OCI-LY3 (cell line): ENCODE results near the gene RBCK1.

Experiments
- H2AFZ ChIP-seq: fragments of 200-600, 300-600 bp; shearing (Covaris generic); 2 replicates; pipeline ENCODE4 v1.6.0; 2014; ENCODE audit warnings: antibody characterized with exemption, low read depth, low read length
- H3K27ac ChIP-seq: fragments of 200-600, 300-600 bp; sonication (generic); 2 replicates; pipeline ENCODE4 v1.5.1; 2014; ENCODE audit warnings: mild to moderate bottlenecking, low read length, moderate library complexity, mixed read lengths
- H3K27me3 ChIP-seq: fragments of 200-600, 300-600 bp; sonication (generic); 2 replicates; pipeline ENCODE4 v1.6.1; 2014; ENCODE audit warnings: low read depth, low read length, mixed read lengths
- H3K36me3 ChIP-seq: fragments of 200-600, 300-600 bp; sonication (generic); replicated peaks from 2 replicates; pipeline ENCODE3; 2014; ENCODE audit warnings: low read depth, low read length, mixed read lengths
- H3K4me1 ChIP-seq: fragments of 300-600, 200-600 bp; sonication (generic); 2 replicates; pipeline ENCODE4 v1.6.1; 2014; ENCODE audit warnings: low read length, mixed read lengths
- H3K4me2 ChIP-seq: fragments of 200-600, 300-600 bp; sonication (generic); 2 replicates; pipeline ENCODE4 v1.6.1; 2014; ENCODE audit warnings: low read length, mixed read lengths
- H3K4me3 ChIP-seq: fragments of 300-600, 200-600 bp; sonication (generic); 2 replicates; pipeline ENCODE4 v1.5.1; 2014; ENCODE audit warnings: antibody characterized with exemption, mild to moderate bottlenecking, low read length, moderate library complexity
- H3K79me2 ChIP-seq: fragments of 300-600, 200-600 bp; shearing (Covaris generic); 2 replicates; pipeline ENCODE4 v1.6.1; 2014; ENCODE audit warnings: mild to moderate bottlenecking, low read length, mixed read lengths
- H3K9ac ChIP-seq: fragments of 300-600, 200-600 bp; shearing (Covaris generic); 2 replicates; pipeline ENCODE4 v1.6.0; 2014; ENCODE audit warnings: mild to moderate bottlenecking, low read length, moderate library complexity
- H3K9me3 ChIP-seq: fragments of 200-600, 300-600 bp; shearing (Covaris generic); 2 replicates; pipeline ENCODE4 v1.6.1; 2014; ENCODE audit warnings: low read length, mixed read lengths; ENCODE audit not compliant: insufficient read depth
- H4K20me1 ChIP-seq: fragments of 200-600, 300-600 bp; sonication (generic); 2 replicates; pipeline ENCODE4 v1.6.1; 2016; ENCODE audit warnings: low read length, mixed read lengths; ENCODE audit not compliant: insufficient read depth
- EZH2phosphoT487 ChIP-seq: fragments of 200-600 bp; shearing (Covaris generic); IDR thresholded peaks from 2 replicates; pipeline ENCODE4 v1.6.1; 2018; ENCODE audit warnings: antibody characterized with exemption, mixed run types, low read depth
- TF ChIP-seq, protein P1 (sequence below): fragments of 200-600, 300-600 bp; sonication (generic); IDR thresholded peaks from 2 replicates; pipeline ENCODE4 v1.5.1; 2014; ENCODE audit warnings: antibody characterized with exemption, low read length, low read depth

The RBCK1 gene

DNA sequence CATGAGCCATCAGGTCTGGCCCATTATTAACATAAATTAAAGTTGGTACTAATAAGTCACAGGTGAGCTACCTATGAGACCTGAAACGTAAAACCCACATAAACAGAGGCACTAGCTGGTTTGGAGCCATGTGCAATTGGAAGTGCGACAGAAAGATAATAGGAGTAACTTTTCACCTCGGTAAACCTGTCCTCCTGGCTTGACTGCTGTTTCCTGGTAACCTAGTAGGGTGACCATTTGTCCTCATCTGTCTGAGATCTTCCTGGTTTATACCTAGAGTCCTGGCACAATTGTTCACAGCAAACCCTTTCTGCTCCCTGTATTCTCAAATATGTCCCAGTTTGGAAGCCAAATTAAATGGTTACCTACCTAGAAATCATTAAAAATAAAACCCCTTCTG is 46.9 kb downstream of the RBCK1 start:
- H3K4me2 ChIP-seq: no peak overlapping the region
- H3K4me3 ChIP-seq: no peak overlapping the region
- H3K4me1 ChIP-seq: no peaks in the 10 kb centered on the region
- no peak overlapping the region for H2AFZ ChIP-seq
- H3K9ac ChIP-seq: no peak overlapping the region
- TF ChIP-seq EZH2phosphoT487: no peak
- TF ChIP-seq, protein P1, sequence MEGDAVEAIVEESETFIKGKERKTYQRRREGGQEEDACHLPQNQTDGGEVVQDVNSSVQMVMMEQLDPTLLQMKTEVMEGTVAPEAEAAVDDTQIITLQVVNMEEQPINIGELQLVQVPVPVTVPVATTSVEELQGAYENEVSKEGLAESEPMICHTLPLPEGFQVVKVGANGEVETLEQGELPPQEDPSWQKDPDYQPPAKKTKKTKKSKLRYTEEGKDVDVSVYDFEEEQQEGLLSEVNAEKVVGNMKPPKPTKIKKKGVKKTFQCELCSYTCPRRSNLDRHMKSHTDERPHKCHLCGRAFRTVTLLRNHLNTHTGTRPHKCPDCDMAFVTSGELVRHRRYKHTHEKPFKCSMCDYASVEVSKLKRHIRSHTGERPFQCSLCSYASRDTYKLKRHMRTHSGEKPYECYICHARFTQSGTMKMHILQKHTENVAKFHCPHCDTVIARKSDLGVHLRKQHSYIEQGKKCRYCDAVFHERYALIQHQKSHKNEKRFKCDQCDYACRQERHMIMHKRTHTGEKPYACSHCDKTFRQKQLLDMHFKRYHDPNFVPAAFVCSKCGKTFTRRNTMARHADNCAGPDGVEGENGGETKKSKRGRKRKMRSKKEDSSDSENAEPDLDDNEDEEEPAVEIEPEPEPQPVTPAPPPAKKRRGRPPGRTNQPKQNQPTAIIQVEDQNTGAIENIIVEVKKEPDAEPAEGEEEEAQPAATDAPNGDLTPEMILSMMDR: no peak
- H4K20me1 ChIP-seq: peaks cover 45% of the 10 kb centered on the region
- H3K27ac ChIP-seq: no peak overlapping the region
- H3K79me2 ChIP-seq: peaks cover 84% of the 10 kb centered on the region
- no peaks in the 10 kb centered on the region for H3K27me3 ChIP-seq
- H3K9me3 ChIP-seq: no peaks in the 10 kb centered on the region
- no peaks in the 10 kb centered on the region for H3K36me3 ChIP-seq

DNA sequence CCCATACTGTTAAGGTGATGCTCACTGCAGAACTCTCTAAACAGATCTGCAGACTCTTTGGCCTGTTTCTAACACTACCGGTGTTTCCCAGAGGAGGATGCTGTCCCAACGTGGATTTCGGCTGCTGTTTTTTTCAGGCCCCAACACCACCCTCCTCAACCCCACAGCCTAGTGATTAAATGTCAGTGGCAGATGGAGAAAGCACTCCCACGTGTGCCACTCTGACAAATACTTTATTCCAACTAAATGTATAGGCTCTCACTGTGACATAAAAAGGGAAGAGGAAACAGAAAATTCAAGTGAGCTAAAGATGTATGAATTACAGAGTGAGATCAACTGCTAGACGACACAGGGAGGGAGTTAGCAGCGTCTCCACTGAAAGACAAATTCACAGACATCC is 50.7 kb downstream of the RBCK1 start:
- peaks cover 77% of the 10 kb centered on the region for H3K79me2 ChIP-seq
- H3K4me2 ChIP-seq: no peak overlapping the region
- TF ChIP-seq, protein P1: no peak
- TF ChIP-seq EZH2phosphoT487: no peak
- no peak overlapping the region for H3K4me3 ChIP-seq
- H3K27ac ChIP-seq: no peak overlapping the region
- H3K27me3 ChIP-seq: no peaks in the 10 kb centered on the region
- H3K4me1 ChIP-seq: peaks cover 17% of the 10 kb centered on the region
- no peaks in the 10 kb centered on the region for H3K9me3 ChIP-seq
- peaks cover 3% of the 10 kb centered on the region for H3K36me3 ChIP-seq
- no peak overlapping the region for H2AFZ ChIP-seq
- H3K9ac ChIP-seq: no peak overlapping the region
- peaks cover 43% of the 10 kb centered on the region for H4K20me1 ChIP-seq

GRCh38 chr20:460180-460579 is 52.1 kb downstream of the RBCK1 start:
- TF ChIP-seq EZH2phosphoT487: no peak
- TF ChIP-seq, protein P1: no peak
- Histone ChIP-seq H3K4me2 (no peak overlapping the region), H3K4me3 (no peak overlapping the region), H3K27me3 (no peaks in the 10 kb centered on the region), H3K79me2 (peaks cover 64% of the 10 kb centered on the region), H4K20me1 (peaks cover 37% of the 10 kb centered on the region), H3K36me3 (peaks cover 3% of the 10 kb centered on the region), H3K27ac (no peak overlapping the region), H2AFZ (no peak overlapping the region), H3K9me3 (no peaks in the 10 kb centered on the region), H3K4me1 (peaks cover 17% of the 10 kb centered on the region), H3K9ac (no peak overlapping the region)

DNA sequence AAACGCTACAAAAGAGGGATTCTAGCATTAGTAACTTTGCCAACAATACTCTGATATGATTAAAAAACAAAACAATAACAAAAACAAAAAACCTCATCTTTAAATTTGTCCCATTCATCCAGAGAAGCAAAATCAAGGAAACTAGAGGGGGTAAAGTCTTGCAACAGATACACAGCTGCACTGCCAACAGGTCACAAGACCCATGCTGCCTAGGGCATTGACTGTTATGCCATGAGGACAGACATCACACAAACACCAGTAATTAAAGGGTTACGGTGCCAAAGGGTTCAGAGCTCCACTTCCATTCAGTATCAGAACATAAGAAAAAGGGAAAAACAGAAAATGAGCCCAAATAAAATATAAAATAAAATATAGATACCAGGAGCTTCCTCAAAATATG is 52.6 kb downstream of the RBCK1 start:
- peaks cover 3% of the 10 kb centered on the region for H3K36me3 ChIP-seq
- TF ChIP-seq EZH2phosphoT487: no peak
- TF ChIP-seq, protein P1: no peak
- peaks cover 60% of the 10 kb centered on the region for H3K79me2 ChIP-seq
- H3K4me2 ChIP-seq: peak overlapping the region; percentile 82; the same call in 1 of the 2 replicates
- H3K4me3 ChIP-seq: peak overlapping the region; percentile 85
- H3K9me3 ChIP-seq: no peaks in the 10 kb centered on the region
- peaks cover 17% of the 10 kb centered on the region for H3K4me1 ChIP-seq
- no peak overlapping the region for H3K27ac ChIP-seq
- no peak overlapping the region for H3K9ac ChIP-seq
- H2AFZ ChIP-seq: no peak overlapping the region
- H4K20me1 ChIP-seq: peaks cover 37% of the 10 kb centered on the region
- no peaks in the 10 kb centered on the region for H3K27me3 ChIP-seq
